Measurements from ENCODE around the gene AGRP. TPM values are rescaled to one million over a fixed set of nuclear protein-coding genes. Genes with fewer than 3 reads are reported as not detected.

Gene AGRP
- total RNA-seq, 2 experiments from 2014 or later = not detected

- Mint-ChIP-seq H3K9me3 (no peaks in the 10 kb centered on the region), H3K27me3 (no peaks in the 10 kb centered on the region), H3K4me1 (ENCODE audit: low read depth) (no peaks in the 10 kb centered on the region), H3K4me3 (no peak overlapping the region), H3K27ac (no peak overlapping the region), H3K36me3 (ENCODE audit: low read depth) (peaks cover 59% of the 10 kb centered on the region)
- Histone ChIP-seq H3K36me3 (ENCODE audit: insufficient read depth, low read length) (peaks cover 71% of the 10 kb centered on the region), H3K4me1 (ENCODE audit: insufficient read depth, low read length) (no peaks in the 10 kb centered on the region), H3K27ac (ENCODE audit: low read depth in 1 of 2, low read length in 2 of 2) (no peak overlapping the region), H3K4me3 (ENCODE audit: low read length) (no peak overlapping the region), H3K9me3 (ENCODE audit: control insufficient read depth in 1 of 2, insufficient read depth in 1 of 2, low read length in 2 of 2) (peaks cover 0 to 4% of the 10 kb centered on the region in 2 experiments), H3K27me3 (ENCODE audit: control insufficient read depth in 1 of 2, insufficient read depth in 2 of 2, low read length in 2 of 2) (no peaks in the 10 kb centered on the region)
- ChIA-PET CTCF (no interaction called here), POLR2A (no interaction called here)
- no peak for DNase-seq
- TF ChIP-seq CTCF (IDR thresholded peaks at IDR 0.05) = no peak
- intact Hi-C loops (cut with DNase I, micrococcal nuclease) = no loop called here
- ATAC-seq (ENCODE audit: poor library complexity) = no peak
Observed at GRCh38 chr16:67445913-67446907, 37.1 kb downstream of the AGRP start.

- ChIA-PET CTCF (no interaction called here), POLR2A (no interaction called here)
- no peak for TF ChIP-seq CTCF (IDR thresholded peaks at IDR 0.05)
- Mint-ChIP-seq H3K36me3 (ENCODE audit: low read depth) (peaks cover 53% of the 10 kb centered on the region), H3K27me3 (no peaks in the 10 kb centered on the region), H3K4me1 (ENCODE audit: low read depth) (no peaks in the 10 kb centered on the region), H3K4me3 (no peak overlapping the region), H3K27ac (no peak overlapping the region), H3K9me3 (no peaks in the 10 kb centered on the region)
- ATAC-seq (ENCODE audit: poor library complexity) = no peak
- Histone ChIP-seq H3K36me3 (ENCODE audit: insufficient read depth, low read length) (peaks cover 70% of the 10 kb centered on the region), H3K9me3 (ENCODE audit: control insufficient read depth in 1 of 2, insufficient read depth in 1 of 2, low read length in 2 of 2) (peaks cover 0 to 4% of the 10 kb centered on the region in 2 experiments), H3K4me3 (ENCODE audit: low read length) (no peak overlapping the region), H3K27me3 (ENCODE audit: control insufficient read depth in 1 of 2, insufficient read depth in 2 of 2, low read length in 2 of 2) (no peaks in the 10 kb centered on the region), H3K4me1 (ENCODE audit: insufficient read depth, low read length) (no peaks in the 10 kb centered on the region), H3K27ac (ENCODE audit: low read depth in 1 of 2, low read length in 2 of 2) (no peak overlapping the region)
- DNase-seq = no peak
- intact Hi-C loops (cut with DNase I, micrococcal nuclease) = no loop called here
Observed at GRCh38 chr16:67445441-67445912, 37.9 kb downstream of the AGRP start.

DNA sequence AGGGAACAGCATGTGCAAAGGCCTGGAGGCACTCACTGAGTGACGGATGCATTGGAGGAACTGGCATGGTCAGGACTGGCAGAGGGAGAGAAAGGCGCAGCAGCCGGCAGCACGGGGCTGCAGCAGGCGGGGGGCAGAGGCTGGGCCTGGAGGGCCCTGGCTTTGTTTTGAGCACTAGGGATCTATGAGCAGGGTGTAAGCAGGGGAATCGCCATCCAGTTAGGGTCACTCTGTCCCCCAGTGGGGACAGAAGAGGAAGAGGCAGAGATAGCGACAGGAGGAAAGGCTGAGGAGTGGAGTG is 38.3 kb downstream of the AGRP start:
- intact Hi-C loops (cut with DNase I, micrococcal nuclease) = no loop called here
- Histone ChIP-seq H3K36me3 (ENCODE audit: insufficient read depth, low read length) (peaks cover 73% of the 10 kb centered on the region), H3K27ac (ENCODE audit: low read depth in 1 of 2, low read length in 2 of 2) (no peak overlapping the region), H3K4me1 (ENCODE audit: insufficient read depth, low read length) (no peaks in the 10 kb centered on the region), H3K27me3 (ENCODE audit: control insufficient read depth in 1 of 2, insufficient read depth in 2 of 2, low read length in 2 of 2) (no peaks in the 10 kb centered on the region), H3K9me3 (ENCODE audit: control insufficient read depth in 1 of 2, insufficient read depth in 1 of 2, low read length in 2 of 2) (peaks cover 0 to 4% of the 10 kb centered on the region in 2 experiments), H3K4me3 (ENCODE audit: low read length) (no peak overlapping the region)
- H3K4me3 Mint-ChIP-seq = no peak overlapping the region
- no peak for ATAC-seq (ENCODE audit: poor library complexity)
- ChIA-PET CTCF (no interaction called here), POLR2A (no interaction called here)
- no peak overlapping the region for H3K27ac Mint-ChIP-seq
- no peak for TF ChIP-seq CTCF (IDR thresholded peaks at IDR 0.05)
- H3K9me3 Mint-ChIP-seq = no peaks in the 10 kb centered on the region
- H3K4me1 Mint-ChIP-seq (ENCODE audit: low read depth) = no peaks in the 10 kb centered on the region
- no peak for DNase-seq
- H3K27me3 Mint-ChIP-seq = no peaks in the 10 kb centered on the region
- peaks cover 53% of the 10 kb centered on the region for H3K36me3 Mint-ChIP-seq (ENCODE audit: low read depth)

All from CD4-positive, alpha-beta T cell (primary cell).